Dendritic cell treated with granulocyte-macrophage colony-stimulating factor and Interleukin-4, amounts not matched to agents 40 ng/mL and 50 ng/mL, for 4 days (primary cell): ENCODE data around the gene SH2B3.

Experiments used
- H3K27ac Mint-ChIP-seq: one replicate; pipeline ENCODE4 v1.8.0; 2022; ENCODE audit warnings: mild to moderate bottlenecking, mixed read lengths
- H3K27me3 Mint-ChIP-seq: one replicate; pipeline ENCODE4 v1.8.0; 2022; ENCODE audit warnings: mild to moderate bottlenecking, mixed read lengths
- H3K36me3 Mint-ChIP-seq: one replicate; pipeline ENCODE4 v1.8.0; 2022; ENCODE audit warnings: low read depth, mixed read lengths
- H3K4me1 Mint-ChIP-seq: one replicate; pipeline ENCODE4 v1.8.0; 2022; ENCODE audit warnings: low read depth, mixed read lengths
- H3K4me3 Mint-ChIP-seq: one replicate; pipeline ENCODE4 v1.8.0; 2022; ENCODE audit warnings: mild to moderate bottlenecking, moderate library complexity, mixed read lengths
- H3K9me3 Mint-ChIP-seq: one replicate; pipeline ENCODE4 v1.8.0; 2022; ENCODE audit warnings: mixed read lengths
- intact Hi-C: fragments of 100-400 bp; cut with micrococcal nuclease; formaldehyde crosslinking; loops from one replicate; pipeline ENCODE4 v1.15.0; 2022

SH2B3 gene

GRCh38 chr12:111420494-111420893, 14.8 kb downstream of the SH2B3 start:
- H3K27ac Mint-ChIP-seq = no peak overlapping the region
- H3K9me3 Mint-ChIP-seq = no peaks in the 10 kb centered on the region
- H3K36me3 Mint-ChIP-seq = peaks cover 94% of the 10 kb centered on the region
- no peak overlapping the region for H3K4me3 Mint-ChIP-seq
- intact Hi-C loops = no loop called here
- H3K4me1 Mint-ChIP-seq = peaks cover 50% of the 10 kb centered on the region
- no peaks in the 10 kb centered on the region for H3K27me3 Mint-ChIP-seq

- Mint-ChIP-seq H3K27ac (peak overlapping the region; percentile 67), H3K27me3 (no peaks in the 10 kb centered on the region)
- intact Hi-C loops = no loop called here
These were observed 18.6 kb downstream of the SH2B3 start for GRCh38 chr12:111424189-111424792.

GRCh38 chr12:111424793-111425251, 19.1 kb downstream of the SH2B3 start:
- Mint-ChIP-seq H3K9me3 (no peaks in the 10 kb centered on the region), H3K4me1 (peaks cover 81% of the 10 kb centered on the region), H3K27me3 (no peaks in the 10 kb centered on the region), H3K27ac (peak overlapping the region; percentile 67), H3K4me3 (no peak overlapping the region), H3K36me3 (peaks cover 90% of the 10 kb centered on the region)
- intact Hi-C loops = no loop called here

More at GRCh38 chr12:111424189-111424792, 18.6 kb downstream of the SH2B3 start:
- peaks cover 91% of the 10 kb centered on the region for H3K36me3 Mint-ChIP-seq
- no peaks in the 10 kb centered on the region for H3K9me3 Mint-ChIP-seq
- H3K4me3 Mint-ChIP-seq = no peak overlapping the region
- peaks cover 80% of the 10 kb centered on the region for H3K4me1 Mint-ChIP-seq

GRCh38 chr12:111425655-111426054, 19.9 kb downstream of the SH2B3 start:
- no peaks in the 10 kb centered on the region for H3K27me3 Mint-ChIP-seq
- peak overlapping the region; percentile 67 for H3K27ac Mint-ChIP-seq
- peaks cover 87% of the 10 kb centered on the region for H3K4me1 Mint-ChIP-seq
- no peak overlapping the region for H3K4me3 Mint-ChIP-seq
- peaks cover 90% of the 10 kb centered on the region for H3K36me3 Mint-ChIP-seq
- no peaks in the 10 kb centered on the region for H3K9me3 Mint-ChIP-seq
- intact Hi-C loops = no loop called here

- intact Hi-C loops = no loop called here
- H3K4me3 Mint-ChIP-seq = no peak overlapping the region
- H3K4me1 Mint-ChIP-seq = peaks cover 94% of the 10 kb centered on the region
- peak overlapping the region; percentile 67 for H3K27ac Mint-ChIP-seq
- no peaks in the 10 kb centered on the region for H3K9me3 Mint-ChIP-seq
- H3K27me3 Mint-ChIP-seq = no peaks in the 10 kb centered on the region
- H3K36me3 Mint-ChIP-seq = peaks cover 90% of the 10 kb centered on the region
These were observed 20.8 kb downstream of the SH2B3 start for GRCh38 chr12:111426344-111427185.

GRCh38 chr12:111427417-111428074, 21.8 kb downstream of the SH2B3 start:
- H3K4me3 Mint-ChIP-seq = no peak overlapping the region
- peaks cover 94% of the 10 kb centered on the region for H3K4me1 Mint-ChIP-seq
- H3K36me3 Mint-ChIP-seq = peaks cover 90% of the 10 kb centered on the region
- H3K27ac Mint-ChIP-seq = no peak overlapping the region
- H3K9me3 Mint-ChIP-seq = no peaks in the 10 kb centered on the region
- intact Hi-C loops = no loop called here
- no peaks in the 10 kb centered on the region for H3K27me3 Mint-ChIP-seq

- H3K36me3 Mint-ChIP-seq = peaks cover 90% of the 10 kb centered on the region
- intact Hi-C loops = no loop called here
- H3K27me3 Mint-ChIP-seq = no peaks in the 10 kb centered on the region
- peak overlapping the region; percentile 64 for H3K4me3 Mint-ChIP-seq
- H3K9me3 Mint-ChIP-seq = no peaks in the 10 kb centered on the region
- peaks cover 94% of the 10 kb centered on the region for H3K4me1 Mint-ChIP-seq
- H3K27ac Mint-ChIP-seq = peak overlapping the region; percentile 68
These were observed 22.5 kb downstream of the SH2B3 start for GRCh38 chr12:111428081-111428727.

- Mint-ChIP-seq H3K27me3 (no peaks in the 10 kb centered on the region), H3K36me3 (peaks cover 91% of the 10 kb centered on the region), H3K27ac (peak overlapping the region; percentile 68), H3K9me3 (no peaks in the 10 kb centered on the region), H3K4me3 (peak overlapping the region; percentile 64), H3K4me1 (peaks cover 98% of the 10 kb centered on the region)
- intact Hi-C loops = no loop called here
These were observed 23.0 kb downstream of the SH2B3 start for GRCh38 chr12:111428728-111429175.

GRCh38 chr12:111429828-111430432, 24.2 kb downstream of the SH2B3 start:
- no peaks in the 10 kb centered on the region for H3K27me3 Mint-ChIP-seq
- intact Hi-C loops = no loop called here
- H3K9me3 Mint-ChIP-seq = no peaks in the 10 kb centered on the region
- peak overlapping the region; percentile 65 for H3K27ac Mint-ChIP-seq
- H3K36me3 Mint-ChIP-seq = peaks cover 90% of the 10 kb centered on the region
- peaks cover 97% of the 10 kb centered on the region for H3K4me1 Mint-ChIP-seq
- peak overlapping the region; percentile 58 for H3K4me3 Mint-ChIP-seq

GRCh38 chr12:111430433-111431353, 25.0 kb downstream of the SH2B3 start:
- H3K9me3 Mint-ChIP-seq = no peaks in the 10 kb centered on the region
- H3K4me1 Mint-ChIP-seq = peaks cover 97% of the 10 kb centered on the region
- H3K4me3 Mint-ChIP-seq = peak overlapping the region; percentile 58
- no peaks in the 10 kb centered on the region for H3K27me3 Mint-ChIP-seq
- peak overlapping the region; percentile 65 for H3K27ac Mint-ChIP-seq
- intact Hi-C loops = no loop called here
- H3K36me3 Mint-ChIP-seq = peaks cover 89% of the 10 kb centered on the region

GRCh38 chr12:111431772-111432171, 26.0 kb downstream of the SH2B3 start:
- peaks cover 97% of the 10 kb centered on the region for H3K4me1 Mint-ChIP-seq
- no peaks in the 10 kb centered on the region for H3K27me3 Mint-ChIP-seq
- peaks cover 89% of the 10 kb centered on the region for H3K36me3 Mint-ChIP-seq
- H3K9me3 Mint-ChIP-seq = no peaks in the 10 kb centered on the region
- peak overlapping the region; percentile 24 for H3K4me3 Mint-ChIP-seq
- intact Hi-C loops = no loop called here
- peak overlapping the region; percentile 65 for H3K27ac Mint-ChIP-seq

GRCh38 chr12:111434049-111434448, 28.3 kb downstream of the SH2B3 start:
- Mint-ChIP-seq H3K27ac (peak overlapping the region; percentile 68), H3K27me3 (no peaks in the 10 kb centered on the region), H3K4me3 (peak overlapping the region; percentile 22), H3K9me3 (no peaks in the 10 kb centered on the region), H3K36me3 (peaks cover 94% of the 10 kb centered on the region), H3K4me1 (peaks cover 97% of the 10 kb centered on the region)
- intact Hi-C loops = no loop called here
